ENCODE measurements around the gene RNF220.

The RNF220 gene

DNA sequence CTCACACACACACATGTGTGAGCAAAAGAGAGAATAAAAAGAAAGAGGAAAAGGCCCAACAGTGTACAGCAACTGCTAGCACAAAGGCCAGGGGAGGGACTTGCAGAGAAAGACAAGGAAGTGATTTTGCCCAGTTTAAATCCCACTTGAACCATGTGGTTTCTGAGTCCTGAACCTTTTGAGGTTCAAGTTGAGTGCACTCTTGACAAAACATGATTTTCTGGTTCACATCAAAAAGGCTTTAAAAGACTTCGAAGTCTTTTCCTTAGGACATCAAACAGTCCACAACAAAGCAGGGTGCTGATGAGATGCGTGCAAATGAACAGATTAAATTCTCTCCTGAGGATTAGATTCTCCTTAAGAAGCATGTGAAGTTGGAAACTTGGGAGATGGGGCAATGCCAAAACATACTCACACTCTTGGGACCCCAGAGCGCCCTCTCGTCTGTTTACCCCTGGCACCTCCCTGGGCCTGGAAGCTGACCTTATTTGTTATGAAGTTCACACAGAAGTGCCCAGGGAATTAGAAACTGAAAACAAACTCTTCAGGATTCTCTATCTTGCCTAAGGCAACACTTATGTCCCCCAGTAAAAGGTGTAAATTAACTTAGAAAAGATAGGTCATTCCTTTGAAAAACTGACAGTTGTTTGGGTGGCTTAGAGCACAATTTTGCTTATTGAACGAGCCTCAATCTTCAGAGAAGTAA is 31.5 kb downstream of the RNF220 start:
- no peak for FAIRE-seq

DNA sequence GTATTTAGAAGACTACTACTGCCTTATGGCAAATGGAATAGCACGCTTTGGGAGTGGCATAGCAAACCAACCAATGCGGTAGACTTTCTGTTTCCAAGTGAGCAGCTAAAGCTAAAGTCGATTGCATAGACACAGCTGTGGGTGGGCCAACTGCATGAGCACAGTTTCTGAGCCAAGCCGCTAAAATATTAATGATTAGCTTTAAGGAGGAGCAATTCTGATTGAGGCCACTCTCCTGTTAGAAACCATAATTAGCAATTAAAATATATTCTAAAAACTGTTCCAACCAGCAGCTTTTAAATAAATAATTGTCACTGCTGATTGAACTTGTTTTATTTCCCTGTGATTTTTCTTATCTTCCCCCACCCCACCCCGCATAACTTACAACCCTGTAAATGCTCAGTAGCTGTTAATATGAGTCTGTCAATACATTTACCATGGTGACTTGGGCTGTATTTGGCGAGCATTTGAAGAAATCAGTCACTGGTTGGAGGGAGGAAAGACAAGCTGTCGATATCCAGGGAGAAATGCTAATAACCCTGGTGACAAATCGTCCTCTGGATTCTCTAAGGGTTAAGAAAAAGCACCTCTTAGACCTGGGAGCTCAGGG is 32.2 kb downstream of the RNF220 start:
- no peak for FAIRE-seq

DNA sequence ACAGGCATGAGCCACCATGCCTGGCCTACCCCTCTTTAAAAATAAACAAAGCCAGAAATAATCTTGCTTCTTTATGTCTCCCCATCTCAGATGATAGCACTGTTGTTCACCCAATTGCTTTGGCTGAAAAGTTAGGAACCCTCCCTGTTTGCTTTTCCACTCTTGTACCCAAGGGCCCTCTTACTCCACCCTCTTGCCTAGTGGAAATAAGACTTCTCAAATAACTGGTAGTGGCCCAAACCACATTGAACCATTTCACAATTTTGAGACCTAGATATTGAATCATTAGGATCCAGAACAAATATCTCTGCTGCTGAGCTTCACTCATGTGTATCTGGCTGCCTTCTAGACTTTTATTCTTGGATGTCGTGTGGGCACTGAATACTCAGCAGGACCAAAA is 37.7 kb downstream of the RNF220 start:
- FAIRE-seq: no peak

DNA sequence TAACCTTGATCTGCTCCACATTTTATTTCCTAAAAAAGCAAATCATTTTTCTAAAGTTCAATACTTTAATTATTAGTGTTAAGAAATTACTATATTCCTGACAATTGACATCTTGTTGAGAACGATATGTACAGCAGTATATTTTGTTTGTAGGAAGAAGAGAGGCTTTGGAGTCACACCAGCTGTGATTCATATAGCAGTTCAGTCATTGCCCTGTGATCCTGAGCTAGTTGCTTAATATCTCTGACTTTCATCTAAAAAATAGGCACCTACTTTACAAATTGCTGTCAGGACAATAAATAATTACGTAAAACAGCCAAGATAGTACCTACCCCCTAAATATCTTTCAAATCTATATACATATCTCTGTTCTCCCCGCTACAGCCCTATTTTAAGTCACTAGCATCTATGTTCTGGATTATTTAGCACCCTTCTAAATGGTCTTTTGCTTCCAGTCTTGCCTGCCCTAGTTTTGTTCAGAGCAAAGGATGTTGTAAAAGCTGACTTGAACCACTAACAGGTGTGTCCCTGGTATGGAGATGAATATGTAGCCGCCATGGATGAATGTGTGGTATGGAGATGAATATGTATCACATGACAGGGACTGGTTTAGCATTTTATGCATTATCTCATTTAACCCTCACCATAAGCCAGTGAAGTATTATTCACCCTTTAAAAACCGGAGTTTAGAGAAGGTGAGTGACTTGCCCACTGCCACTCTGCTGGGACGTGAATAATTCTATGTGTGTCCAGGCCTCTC is 42.2 kb downstream of the RNF220 start:
- no peak for FAIRE-seq

DNA sequence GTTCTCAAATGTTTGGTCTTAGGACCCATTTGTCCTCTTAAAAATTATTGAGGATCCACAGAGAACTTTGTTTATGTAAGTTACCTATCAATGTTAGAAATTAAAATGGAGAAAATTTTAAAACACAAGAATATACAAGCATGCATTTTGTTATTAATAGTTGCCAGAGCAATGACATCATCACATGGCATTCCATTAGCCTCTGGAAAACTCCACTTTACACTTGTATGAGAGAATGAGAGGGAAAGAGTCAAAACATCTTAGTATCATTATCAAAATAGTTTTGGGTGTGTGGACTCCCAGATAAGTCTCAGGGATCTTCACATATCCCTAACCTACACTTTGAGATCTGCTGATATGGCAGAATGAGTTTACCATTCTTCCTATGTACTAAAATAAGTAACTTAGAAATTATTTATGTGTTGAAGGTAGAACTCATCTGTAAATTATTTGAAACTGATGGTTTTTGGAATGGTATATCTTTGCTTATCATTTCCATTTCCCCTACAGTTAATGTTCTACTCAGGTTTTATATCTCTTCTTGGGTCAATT is 48.8 kb downstream of the RNF220 start:
- FAIRE-seq: no peak

DNA sequence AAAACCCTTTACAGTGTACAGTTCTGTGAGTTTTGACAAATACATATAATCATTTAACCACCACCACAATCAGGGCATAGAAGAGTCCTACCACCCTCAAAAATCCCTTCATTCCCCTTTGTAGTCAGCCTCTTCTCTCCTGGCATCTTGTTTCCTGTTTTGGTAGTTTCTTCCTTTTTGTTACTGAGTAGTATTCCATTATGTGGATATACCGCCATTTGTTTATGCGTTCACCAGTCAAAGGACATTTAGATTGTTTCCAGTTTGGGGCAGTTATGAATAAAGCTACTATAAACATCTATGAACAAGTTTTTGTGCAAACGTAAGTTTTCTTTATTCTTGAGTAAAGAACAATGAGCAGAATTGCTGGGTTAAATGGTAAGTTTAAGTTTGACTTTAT is 49.6 kb downstream of the RNF220 start:
- no peak for FAIRE-seq

DNA sequence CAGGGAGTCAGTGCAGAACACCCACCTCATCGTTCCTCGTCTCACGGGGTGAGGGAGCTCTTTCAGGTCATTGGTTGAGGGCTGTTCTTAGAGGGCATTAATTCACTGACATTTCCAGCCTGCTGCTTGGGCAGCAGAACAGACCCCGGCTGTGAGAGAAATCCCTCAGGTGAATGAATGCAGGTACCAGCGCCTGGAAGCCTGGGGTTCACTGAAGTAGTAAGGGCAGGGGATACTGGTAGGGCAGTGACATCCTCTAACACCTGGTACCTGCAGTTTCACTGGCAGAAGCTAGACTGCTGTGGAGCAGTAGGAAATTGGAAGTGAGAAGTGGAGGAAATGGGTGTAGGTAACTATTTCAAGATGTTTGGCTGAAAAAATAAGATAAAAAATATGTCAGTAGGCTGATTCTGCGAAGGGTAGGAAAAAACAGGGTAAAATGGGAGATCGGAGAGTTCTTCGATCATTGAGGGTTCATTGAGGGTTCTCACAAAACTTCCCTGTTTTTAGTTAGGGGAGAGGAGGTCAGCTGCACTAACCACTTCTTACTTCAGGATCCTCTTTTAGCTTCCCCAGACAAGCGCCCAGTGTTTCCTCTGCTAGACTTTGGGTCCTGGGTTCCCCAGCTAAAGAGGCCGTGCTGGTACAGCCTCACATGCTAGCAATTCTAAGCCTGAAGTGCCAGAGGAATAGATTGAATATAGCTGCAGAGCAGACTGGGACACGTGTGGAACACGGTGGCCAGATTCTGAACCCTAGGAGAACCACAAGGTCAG is 55.2 kb downstream of the RNF220 start:
- no peak for FAIRE-seq

DNA sequence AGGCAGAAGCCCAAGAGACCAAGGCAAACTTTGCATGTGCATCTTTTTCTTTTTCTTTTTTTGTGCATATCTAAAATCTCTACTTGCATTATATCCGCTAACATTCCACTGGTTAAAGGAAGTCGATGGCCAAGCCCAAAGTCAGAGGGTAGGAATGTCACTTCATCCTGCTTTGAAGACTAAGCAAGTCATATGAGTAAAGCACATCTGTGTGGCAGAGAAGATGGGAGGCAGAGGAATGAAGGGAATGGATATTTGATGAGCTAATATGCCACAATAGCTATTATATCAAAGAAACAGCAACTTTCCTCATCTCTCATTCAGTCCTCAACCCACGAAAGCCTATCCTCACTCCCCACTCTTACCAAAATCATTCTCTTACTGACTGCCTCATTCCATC is 59.3 kb downstream of the RNF220 start:
- FAIRE-seq: no peak

DNA sequence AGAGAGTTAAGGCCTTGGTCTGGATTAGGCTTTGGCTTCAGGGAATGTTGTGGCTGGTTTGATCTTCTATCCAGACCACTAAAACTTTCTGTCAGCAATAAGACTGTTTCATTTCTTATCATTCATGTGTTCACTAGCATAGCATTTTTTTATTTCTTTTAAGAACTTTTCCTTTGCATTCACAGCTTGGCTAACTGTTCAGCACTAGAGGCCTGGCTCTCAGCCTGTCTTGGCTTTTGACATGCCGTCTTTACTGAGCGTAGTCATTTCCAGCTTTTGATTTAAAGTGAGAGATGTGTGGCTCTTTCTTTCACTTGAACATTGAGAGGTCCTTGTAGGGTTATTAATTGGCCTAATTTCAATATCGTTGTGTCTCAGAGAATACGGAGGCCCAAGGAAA is 62.5 kb downstream of the RNF220 start:
- FAIRE-seq: no peak

DNA sequence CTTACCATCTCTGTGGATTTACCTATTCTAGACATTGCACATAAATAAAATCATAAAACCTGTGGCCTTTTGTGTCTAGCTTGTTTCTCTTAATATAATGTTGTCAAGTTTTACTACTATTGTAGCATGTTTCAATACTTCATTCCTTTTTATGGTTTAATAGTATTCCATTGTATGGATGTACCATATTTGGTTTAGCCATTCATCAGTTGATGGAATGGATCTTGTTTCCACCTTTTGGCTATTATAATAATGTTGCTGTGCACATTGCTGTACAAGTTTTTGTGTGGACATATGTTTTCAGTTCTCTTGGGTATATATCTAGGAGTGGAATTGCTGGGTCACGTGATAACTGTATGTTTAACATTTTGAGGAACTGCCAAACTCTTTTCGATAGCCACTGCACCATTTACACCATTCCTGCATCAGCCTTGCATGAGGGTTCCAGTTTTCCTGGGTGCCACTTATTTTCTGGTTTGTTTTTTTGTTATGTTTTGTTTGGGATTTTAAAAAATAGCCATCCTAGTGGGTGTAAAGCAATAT is 66.9 kb downstream of the RNF220 start:
- no peak for FAIRE-seq

DNA sequence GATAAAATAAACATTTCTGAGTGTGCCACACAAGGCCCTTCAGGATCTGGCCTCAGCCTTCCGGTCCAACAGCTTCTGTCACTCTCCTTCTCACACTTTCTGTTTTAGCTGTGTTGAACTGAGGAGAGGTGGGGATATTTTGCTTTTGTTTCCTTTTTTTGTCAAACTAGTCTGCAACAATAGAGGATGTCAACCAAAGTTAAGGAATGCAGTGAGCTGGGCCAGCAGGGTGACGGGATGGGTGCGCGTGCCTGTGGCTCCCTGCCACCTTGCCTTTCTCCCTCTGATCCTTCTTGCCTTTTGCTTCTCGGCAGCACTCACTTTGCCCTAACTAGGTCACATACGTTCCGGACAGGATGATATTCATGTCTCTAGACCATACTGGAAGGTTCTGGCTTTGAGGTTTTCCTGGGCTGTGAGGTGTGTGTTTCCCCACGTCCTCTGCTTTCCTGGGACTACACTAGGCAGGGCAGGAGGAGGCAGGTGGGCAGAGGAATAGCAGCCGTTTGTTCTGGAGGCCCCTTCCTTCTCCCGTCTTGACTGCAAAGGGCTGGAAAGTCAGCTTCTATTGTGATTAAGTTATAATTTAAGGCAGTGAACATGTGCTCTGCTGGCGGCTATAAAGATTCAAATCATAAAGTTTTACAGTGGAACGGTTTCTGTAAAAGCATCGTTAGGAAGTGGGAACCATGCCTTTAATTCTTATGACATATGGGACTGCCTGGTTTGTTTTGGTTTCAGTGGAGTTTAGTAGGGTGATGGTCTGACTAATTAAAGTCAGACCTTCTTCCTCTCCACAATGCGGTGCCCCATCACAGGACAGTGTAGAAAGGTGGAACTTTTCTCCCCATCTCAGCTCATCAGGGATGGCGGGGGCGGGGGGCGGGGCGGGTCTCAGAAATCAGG is 67.8 kb downstream of the RNF220 start:
- peak; percentile 78 for FAIRE-seq

DNA sequence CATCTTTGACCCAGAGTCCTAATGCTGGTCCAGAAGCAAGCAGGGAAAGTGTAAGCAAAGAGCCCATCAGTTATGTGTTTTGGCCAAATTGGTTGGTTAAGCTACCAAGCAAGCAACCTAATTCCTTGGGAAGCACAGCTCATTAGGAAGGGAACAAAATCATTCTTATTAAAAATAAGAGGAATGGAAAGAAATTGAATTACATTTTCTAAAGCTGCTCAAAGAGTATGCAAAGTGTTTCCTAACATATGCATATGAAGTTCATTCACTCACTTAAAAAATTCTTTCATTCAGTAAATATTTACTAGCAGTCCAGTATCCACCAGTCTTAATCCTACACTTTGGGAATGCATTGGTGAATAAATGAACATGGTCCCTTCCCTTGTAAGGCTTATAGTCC is 71.8 kb downstream of the RNF220 start:
- no peak for FAIRE-seq

DNA sequence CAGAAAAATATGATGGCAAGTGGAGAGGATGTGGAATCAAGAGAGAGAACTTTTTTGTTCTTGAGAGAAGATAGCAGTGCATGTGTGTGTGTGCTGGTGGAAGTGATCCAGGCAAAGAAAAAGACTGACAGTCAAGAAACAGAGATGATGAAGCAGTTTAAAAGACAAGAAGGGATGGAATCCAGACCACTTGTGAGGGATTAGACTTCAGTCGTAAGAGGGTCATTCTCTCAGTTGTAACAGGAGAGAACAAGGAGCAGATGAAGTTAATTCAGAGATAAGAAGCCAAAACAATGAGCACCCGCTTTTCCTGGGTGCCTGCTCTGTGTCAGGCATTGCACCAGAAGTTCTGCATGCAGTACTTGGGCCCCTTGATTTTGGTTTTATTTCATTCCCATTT is 76.6 kb downstream of the RNF220 start:
- no peak for FAIRE-seq

DNA sequence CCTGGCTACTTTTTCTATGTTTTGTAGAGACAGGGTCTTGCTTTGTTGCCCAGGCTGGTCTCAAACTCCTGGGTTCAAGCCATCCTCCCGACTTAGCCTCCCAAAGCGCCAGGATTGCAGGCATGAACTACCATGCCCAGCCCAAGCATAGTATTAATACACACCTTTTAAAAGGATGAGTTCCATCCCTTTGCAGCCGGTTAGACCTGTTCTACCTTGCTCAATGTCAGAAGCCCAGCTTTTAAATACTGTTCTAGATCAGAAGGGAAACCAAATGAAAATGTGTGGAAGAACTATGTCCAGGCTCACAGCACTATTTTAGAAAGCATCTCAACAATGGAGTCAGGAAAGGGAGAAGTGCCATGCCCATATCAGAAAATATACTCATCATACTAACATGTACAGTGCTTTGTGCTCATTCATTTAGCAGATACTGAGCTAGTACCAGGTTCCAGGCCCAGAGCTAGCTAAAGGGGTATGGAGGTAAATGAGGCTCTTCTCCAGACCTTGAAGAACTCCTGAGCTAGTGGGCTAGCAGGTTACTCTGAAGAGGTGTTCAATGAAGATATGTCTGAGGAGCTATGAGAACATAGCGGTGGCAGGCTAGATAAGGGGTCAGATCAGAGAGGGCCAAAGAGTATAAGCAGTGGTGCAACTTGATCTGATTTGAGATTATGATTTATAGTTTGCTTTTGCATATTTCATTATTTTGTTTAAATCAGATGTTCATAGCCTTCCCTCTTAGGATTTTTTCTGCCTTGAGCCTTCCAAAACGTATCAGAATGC is 78.2 kb downstream of the RNF220 start:
- no peak for FAIRE-seq

DNA sequence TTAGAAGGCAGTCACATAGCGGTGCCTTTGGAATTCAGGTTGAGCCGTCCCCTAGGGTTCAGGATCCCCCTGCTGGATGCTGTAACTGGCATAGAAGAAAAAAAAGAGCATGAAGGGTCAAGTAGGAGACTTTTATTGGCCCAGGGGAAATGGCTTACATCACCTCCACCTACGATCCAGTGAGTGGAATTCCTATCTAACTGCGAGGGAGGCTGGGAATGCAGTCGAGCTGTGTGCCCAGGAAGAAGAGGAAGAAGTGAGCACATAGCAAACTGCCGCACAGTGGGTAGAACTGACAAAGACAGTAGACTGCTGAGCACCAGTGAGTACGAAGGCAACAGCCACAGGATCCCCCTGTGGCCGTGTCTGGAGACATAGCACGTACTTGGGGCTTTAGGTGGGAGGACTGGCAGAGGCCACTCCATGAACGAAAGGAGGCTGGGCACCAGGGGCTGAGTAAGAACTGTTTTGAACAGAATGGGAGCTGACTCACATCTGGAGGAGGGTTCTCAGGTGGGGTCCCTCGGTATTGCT is 79.2 kb downstream of the RNF220 start:
- no peak for FAIRE-seq

DNA sequence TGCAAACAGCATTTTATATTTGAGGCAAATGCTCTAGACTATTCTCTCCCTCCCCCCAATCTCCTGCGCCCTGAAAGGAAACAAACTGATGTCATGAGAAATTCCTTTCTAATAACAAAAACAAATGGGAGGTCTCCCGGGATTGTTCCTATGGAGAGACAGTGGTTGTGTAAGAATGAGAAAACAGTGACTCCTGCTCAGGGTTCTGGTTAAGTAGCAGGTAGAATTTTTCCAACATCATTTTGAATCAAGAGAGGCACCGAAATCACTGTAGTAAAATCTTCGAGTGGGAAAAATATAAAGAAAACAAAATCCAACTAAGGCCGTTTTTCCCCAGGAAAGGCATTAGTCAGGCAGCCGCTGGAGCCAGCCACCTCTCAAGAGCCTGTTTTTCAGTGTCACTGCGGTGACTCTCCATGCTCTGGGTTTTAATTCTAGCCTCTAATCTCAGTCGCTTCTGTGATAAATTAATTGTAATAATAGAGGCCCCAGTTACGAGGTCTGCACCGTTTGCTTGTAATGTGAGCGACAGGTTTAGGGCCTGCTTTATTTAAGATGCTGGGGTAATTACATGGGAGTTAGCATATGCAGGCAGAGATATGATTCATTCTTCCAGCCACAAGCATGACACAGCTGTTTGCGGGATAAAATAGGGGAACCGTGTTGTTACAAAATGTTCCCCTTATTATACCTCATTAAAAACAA is 80.3 kb downstream of the RNF220 start:
- no peak for FAIRE-seq

DNA sequence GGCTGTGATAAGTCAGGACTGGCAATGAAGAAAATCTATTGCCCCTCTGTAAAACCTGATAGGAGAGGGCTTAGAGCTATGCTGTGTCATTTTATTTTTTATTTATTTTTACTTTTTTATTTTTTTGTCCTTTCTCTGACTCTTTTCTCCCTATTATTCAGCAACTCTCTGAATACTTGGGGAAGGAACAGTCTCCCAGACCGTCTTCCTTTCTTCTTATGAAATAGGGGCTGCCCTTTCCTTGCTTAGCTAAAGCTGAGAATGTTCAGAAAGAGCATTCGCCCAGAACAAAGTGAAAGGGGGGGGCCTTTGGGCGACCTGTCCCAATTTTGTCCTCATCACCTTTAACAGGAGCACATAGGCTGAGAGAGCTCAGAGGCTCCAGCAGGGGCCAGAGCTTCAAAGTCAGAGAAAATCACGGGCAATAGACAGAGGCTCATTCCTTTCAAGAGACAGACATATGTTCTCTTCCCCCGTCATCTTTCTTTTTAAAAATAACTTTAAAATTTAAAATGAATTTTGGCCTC is 80.9 kb downstream of the RNF220 start:
- no peak for FAIRE-seq

DNA sequence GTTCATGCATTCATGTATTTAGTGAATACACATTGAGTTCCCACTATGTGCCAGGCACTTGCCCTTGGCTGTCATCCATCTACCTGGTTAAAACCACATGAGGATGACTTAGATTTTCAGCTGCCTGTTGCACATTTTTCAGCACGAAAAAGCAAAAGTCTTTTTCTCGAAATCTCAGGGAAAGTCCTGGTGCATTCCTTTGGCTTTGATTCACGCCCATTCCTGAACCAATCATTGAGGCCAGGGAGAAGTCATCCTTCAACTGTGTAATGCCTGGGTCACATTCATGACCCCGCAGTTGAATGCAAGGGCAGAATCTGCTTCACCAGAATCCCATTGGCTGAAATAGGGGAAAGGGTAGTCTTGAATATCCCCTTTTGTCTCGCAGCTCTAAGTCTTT is 84.4 kb downstream of the RNF220 start:
- FAIRE-seq: no peak

DNA sequence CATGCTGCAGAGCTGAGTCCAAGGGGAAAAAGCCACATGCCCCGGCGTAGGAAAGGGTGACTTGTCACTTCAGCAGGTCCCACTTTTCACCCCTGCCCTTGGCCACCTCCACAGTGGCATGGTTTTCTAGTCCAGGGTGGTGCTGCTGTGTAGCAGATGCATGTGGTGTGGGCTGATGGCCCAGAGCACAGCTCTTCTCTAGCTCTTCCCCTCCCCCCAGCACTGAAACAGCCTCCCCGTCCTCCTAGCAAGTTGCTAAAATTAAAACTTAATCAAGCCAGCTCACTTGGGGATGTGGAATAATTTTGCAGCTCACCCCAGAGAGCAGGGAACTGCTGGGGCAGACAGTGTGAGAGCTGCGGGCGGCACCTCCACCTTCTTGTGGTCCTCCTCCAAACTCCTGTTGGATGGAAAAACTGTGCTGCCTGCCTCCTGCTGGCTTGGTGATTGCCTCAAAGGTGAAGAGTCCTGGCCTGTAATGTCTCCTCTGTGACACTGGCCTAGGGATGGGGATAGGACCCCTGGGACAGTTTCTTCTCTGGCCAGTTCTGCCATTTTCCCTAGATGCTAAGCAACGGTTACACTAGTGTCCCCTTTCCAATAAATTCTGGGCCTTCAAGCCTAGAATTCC is 91.6 kb downstream of the RNF220 start:
- FAIRE-seq: no peak

Measured in endometrium (tissue), 2 donors.